CD4-positive, alpha-beta T cell treated with Interleukin-15 for 4 hours (primary cell): ENCODE results near the gene FMN1.

Source experiments
- DNase-seq: peaks from one replicate; pipeline ENCODE4 v3.0.0-alpha.2; 2020; ENCODE audit warnings: low spot score

Gene FMN1

GRCh38 chr15:33119865-33120264 is 74.6 kb downstream of the FMN1 start:
- DNase-seq: no peak

DNA sequence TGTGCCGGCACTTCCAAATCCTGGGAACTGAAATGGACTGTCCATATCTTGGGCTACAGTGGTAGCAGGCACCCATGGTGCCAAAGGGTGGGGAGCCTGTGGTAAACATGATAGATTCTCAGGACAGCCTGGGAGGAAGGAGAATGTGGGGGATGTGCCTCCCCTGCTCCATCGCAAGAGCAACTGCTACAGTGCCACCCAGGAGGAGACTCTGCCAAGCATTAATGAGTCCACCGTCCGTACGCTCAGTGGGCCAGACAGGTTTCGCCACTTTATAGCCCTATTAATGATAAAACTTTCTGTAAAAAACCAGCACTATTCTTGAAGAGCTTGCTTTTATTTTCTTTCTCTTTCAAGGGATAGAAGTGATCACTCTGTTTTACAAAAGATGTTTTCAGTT is 75.2 kb downstream of the FMN1 start:
- no peak for DNase-seq

DNA sequence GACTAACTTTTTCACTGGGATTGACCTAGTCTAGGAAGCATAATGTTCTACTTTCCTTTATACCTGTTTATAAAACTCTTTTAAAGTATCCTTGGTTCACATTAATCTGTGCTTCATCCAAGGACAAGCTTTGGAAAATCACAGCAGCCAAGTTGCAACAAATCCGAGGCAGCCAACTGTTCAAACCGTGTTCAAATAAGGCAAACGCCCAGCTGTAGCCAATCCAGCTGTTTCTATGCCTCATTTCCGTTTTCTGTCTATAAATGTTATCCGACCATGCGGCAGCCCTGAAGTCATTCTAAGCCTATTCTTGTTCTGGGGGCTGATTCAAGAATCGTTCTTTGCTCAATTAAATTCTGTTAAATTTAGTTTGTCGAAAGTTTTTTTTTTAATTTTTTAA is 78.3 kb downstream of the FMN1 start:
- DNase-seq: no peak

GRCh38 chr15:33115191-33115861 is 79.2 kb downstream of the FMN1 start:
- no peak for DNase-seq

- DNase-seq: no peak
These were observed 80.2 kb downstream of the FMN1 start for GRCh38 chr15:33114374-33114717.

GRCh38 chr15:33113666-33114373 is 80.7 kb downstream of the FMN1 start:
- no peak for DNase-seq

GRCh38 chr15:33112541-33113105 is 81.9 kb downstream of the FMN1 start:
- DNase-seq: no peak

- no peak for DNase-seq
These were observed 83.5 kb downstream of the FMN1 start for GRCh38 chr15:33111041-33111451.

DNA sequence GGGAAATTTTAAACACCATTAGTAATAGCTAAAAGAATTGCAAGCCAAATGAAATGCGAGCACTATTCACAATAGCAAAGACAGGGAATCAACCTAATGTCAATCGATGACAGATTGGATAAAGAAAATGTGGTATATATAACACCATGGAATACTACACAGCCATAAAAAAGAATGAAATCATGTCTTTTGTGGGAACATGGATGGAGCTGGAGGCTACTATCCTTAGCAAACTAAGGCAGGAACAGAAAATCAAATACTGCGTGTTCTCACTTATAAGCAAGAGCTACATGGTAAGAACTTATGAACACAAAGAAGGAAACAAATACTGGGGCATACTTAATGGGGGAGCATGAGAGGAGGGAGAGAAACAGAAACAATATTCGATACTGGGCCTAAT is 85.2 kb downstream of the FMN1 start:
- no peak for DNase-seq

DNA sequence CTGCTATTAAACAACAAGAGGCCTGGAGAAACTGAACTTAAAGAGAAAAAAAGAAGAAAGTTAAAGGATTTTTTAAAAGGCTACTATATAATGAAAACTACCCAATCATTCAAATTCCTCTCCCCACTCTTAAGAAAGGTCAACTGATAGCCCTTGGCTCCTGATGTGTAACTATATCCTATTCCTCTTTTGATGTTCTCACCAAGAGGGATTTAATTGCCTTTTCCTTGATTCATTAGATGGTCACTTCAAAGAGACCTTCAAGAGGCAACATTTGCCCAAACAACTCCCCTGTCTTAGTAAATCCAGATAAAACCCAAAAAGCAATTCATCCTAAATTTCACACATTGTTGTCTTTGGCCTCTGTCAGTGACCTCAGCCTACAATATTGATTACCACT is 86.0 kb downstream of the FMN1 start:
- no peak for DNase-seq

GRCh38 chr15:33107950-33108349 is 86.6 kb downstream of the FMN1 start:
- no peak for DNase-seq

DNA sequence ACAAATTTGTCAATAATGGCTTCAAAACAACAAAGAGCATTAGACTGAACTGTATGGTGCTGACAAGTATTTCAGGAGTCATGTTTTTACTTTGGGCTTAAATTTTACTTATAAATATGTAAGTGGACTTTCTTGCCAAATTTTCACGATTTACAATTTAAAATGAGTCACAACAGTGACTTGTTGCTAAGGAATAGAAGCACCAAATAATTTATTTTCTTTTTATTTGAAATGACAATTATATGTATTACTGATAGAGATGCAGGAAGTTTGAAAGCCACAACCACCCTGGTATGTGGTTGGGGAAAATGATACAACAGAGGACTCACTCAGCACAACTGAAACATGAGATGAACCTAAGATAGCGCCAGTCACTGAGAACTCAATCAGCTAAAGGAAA is 90.3 kb downstream of the FMN1 start:
- peak; percentile 13 for DNase-seq

- no peak for DNase-seq
These were observed 93.5 kb downstream of the FMN1 start for GRCh38 chr15:33101036-33101435.

GRCh38 chr15:33100314-33100713 is 94.2 kb downstream of the FMN1 start:
- DNase-seq: no peak

DNA sequence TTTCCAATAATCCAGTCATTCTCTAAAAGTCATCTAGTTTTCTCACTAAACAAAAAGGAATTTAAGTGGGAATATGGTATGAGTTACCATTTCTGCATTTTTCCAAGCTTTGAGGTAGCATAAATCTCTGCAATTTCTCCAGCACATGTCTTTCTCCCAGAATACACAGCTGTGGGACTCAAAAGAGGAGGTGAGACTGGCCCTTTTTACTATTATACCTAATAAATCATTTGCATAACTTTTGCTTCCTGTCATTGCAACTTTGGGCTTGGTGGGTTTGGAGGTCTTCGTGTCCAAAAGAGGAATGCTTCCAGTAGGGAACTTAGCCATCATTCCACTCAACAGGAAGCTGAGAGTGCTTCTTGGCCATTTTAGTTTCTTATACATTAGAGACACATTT is 94.8 kb downstream of the FMN1 start:
- no peak for DNase-seq

DNA sequence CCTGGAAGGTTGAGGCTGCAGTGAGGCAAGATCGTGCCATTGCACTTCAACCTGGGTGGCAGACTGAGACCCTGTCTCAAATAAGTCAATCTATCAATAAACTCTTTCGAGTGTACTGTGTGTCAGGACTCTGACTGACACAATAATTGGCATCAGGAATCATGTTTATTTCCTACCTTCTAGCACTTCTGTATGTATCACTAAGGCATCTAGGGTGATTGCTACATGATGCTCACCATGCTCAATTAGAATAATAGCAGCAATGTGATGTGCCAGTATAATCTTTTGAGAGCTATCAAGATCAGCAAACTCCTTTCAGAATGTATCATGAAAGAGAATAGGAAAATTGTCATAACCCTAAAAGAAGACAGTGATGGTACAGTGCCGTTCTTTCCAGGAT is 95.3 kb downstream of the FMN1 start:
- no peak for DNase-seq

DNA sequence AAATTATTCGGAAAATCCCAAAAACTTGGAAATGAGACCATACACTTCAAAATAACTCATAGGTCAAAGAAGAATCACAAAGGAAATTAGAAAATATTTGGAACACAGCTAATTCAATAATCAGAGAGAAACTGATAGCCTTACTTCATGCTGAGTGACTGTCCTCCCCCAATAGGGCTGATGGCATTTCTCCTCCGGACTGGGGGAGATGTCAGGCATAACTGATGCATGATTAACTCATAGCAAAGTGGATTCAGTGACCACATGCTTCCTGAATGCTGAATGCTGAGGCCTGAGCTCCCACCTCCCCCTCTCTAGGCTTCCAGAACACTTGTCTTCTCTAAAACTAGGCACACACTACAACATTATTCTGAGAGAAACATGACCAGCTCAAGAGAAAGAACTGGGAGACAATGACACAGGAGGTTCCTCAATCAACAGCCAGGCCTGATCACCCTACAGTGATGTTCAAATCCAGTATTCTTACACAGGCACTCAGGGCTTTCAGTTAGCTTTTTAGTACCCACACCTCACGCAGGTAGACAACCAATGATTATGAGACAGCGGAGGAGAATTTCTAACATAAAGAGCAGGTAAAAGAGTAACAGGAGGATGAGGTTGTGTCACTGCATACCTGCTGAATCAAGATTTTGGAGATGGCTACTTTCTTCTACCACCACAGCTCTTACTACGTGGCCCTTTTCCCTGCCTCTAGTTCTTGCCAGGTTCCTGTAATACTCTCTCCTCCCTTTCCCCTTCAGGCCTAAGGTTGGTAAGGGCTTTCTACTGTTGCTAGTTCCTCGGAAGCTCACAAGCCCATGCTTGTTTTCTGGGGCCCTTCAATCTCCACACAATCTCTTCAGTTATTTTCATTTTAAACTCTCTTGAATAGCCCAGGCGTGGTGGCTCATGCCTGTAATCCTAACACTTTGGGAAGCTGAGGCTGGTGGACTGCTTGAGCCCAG is 96.1 kb downstream of the FMN1 start:
- no peak for DNase-seq

GRCh38 chr15:33096134-33096533 is 98.4 kb downstream of the FMN1 start:
- no peak for DNase-seq

DNA sequence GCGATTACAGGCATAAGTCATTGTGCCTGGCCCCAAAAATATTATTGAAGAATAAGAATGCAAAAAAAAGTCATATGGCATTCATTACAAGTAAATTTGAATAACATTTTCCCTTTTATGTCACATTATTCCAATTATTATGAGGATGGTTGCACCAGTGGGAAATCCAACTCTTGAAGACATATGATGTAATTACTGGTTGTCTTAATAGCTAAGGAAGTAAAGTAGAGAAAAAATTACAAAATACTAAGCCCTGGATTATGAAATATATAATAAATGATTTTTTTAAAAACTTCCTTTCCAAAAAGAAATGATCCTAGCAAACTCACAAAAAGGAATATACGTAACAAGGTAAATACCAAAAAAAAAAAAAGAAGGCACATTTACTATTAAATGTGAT is 98.9 kb downstream of the FMN1 start:
- no peak for DNase-seq

DNA sequence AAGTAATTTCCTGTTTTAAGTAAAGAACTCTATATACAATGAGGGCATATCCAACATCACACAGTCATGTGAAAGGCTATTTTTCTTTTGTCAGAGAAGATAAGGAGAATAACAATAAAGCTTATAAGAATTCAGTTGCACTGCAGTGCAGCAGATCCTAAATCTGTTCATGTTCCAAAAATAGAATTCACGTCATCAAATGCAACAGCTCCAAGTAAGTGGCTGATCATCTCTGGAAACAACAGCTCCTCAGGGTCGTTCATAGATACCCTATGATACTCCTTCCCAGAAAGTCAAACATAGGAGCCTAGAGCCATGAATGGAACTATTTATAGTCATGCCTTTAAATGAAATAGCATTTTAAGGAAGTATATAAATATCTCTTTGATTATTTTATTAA is 100.2 kb downstream of the FMN1 start:
- DNase-seq: no peak

DNA sequence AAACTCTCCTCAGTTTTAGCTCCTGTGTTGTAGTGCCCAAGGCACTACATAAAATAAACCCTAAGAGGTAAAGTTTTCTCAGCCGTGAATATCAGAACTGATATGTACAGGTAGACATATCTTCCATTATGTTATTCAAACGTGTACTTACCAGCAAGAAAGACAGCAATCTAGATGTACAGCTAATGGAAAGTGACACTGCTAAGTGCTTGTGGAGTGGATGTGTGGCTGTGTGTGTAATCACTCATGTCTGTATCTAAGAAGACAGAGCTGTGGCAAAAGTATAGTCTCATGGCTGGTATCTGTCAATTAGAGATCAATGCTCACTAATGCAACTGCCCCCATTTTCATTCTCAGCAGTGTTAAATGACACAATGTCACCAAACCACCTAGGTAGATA is 101.3 kb downstream of the FMN1 start:
- DNase-seq: no peak

GRCh38 chr15:33091983-33092693 is 102.4 kb downstream of the FMN1 start:
- DNase-seq: no peak
